ENCODE results near the gene NRGN. TPM values are rescaled to one million over a fixed set of nuclear protein-coding genes. Genes with fewer than 3 reads are reported as not detected.
A peak's percentile ranks its signal among the peaks of the same experiment; 100 is the strongest.
"Not testable (repeated sequence)": the region's sequence is repeated elsewhere in the genome, so short reads cannot be mapped to it uniquely, and the experiment has no call there.

NRGN gene
- total and polyA plus RNA-seq, 4 donors = 15.4 to 41.1 (median 35.8) TPM

GRCh38 chr11:124762624-124763155 lies 22.9 kb downstream of the NRGN start:
- intact Hi-C loops (cut with DNase I) = loop anchor here (1.0 to 10.0 kb wide), 7 partner anchors 35 to 94 kb away; partner anchors contain the start of genes MSANTD2 (in 1 of the 2), SIAE (in 1 of the 2) and SPA17 (in 1 of the 2)
- H3K27ac ChIP-seq (ENCODE audit: low read depth in 1 of 2, low read length in 2 of 2) = peak overlapping the region; percentile 19 to 30
- 1% methylated on average over 45 of the region's 45 CpGs for whole genome bisulfite sequencing, 2 donors
- peak overlapping the region; percentile 57 to 68 for H3K4me3 ChIP-seq (ENCODE audit: low read length in 2 of 2)
- peaks cover 2 to 9% of the 10 kb centered on the region in 2 donors for H3K36me3 ChIP-seq (ENCODE audit: control insufficient read depth in 1 of 2, insufficient read depth in 2 of 2, low read length in 1 of 2)
- H3K4me1 ChIP-seq (ENCODE audit: control insufficient read depth in 1 of 2, insufficient read depth in 2 of 2, low read length in 2 of 2) = no peaks in the 10 kb centered on the region
- no peaks in the 10 kb centered on the region for H3K9me3 ChIP-seq (ENCODE audit: control insufficient read depth, low read length)
- no peaks in the 10 kb centered on the region for H3K27me3 ChIP-seq (ENCODE audit: control insufficient read depth in 1 of 2, insufficient read depth in 2 of 2, low read length in 1 of 2)
- ATAC-seq (ENCODE audit: low FRiP score) (peak; percentile 0), DNase-seq (peak in 1 of 2 donors; percentile 77)

GRCh38 chr11:124763156-124763947 lies 23.6 kb downstream of the NRGN start:
- intact Hi-C loops (cut with DNase I) = loop anchor here (1.0 to 10.0 kb wide), 7 partner anchors 34 to 95 kb away; partner anchors contain the start of genes MSANTD2 (in 1 of the 2), SIAE (in 1 of the 2) and SPA17 (in 1 of the 2)
- Histone ChIP-seq H3K27me3 (ENCODE audit: control insufficient read depth in 1 of 2, insufficient read depth in 2 of 2, low read length in 1 of 2) (no peaks in the 10 kb centered on the region), H3K9me3 (ENCODE audit: control insufficient read depth, low read length) (no peaks in the 10 kb centered on the region), H3K4me3 (ENCODE audit: low read length in 2 of 2) (peak overlapping the region; percentile 57 to 68), H3K4me1 (ENCODE audit: control insufficient read depth in 1 of 2, insufficient read depth in 2 of 2, low read length in 2 of 2) (no peaks in the 10 kb centered on the region), H3K36me3 (ENCODE audit: control insufficient read depth in 1 of 2, insufficient read depth in 2 of 2, low read length in 1 of 2) (peaks cover 2 to 9% of the 10 kb centered on the region in 2 donors), H3K27ac (ENCODE audit: low read depth in 1 of 2, low read length in 2 of 2) (peak overlapping the region in 1 of 2 donors; percentile 66)
- ATAC-seq (ENCODE audit: low FRiP score) = peak; percentile 38
- DNase-seq = peak; percentile 89 to 97
- 4 to 6% methylated on average over 21 of the region's 21 CpGs for WGBS, 2 donors

GRCh38 chr11:124766156-124766555 lies 26.4 kb downstream of the NRGN start:
- peaks cover 2 to 9% of the 10 kb centered on the region in 2 donors for H3K36me3 ChIP-seq (ENCODE audit: control insufficient read depth in 1 of 2, insufficient read depth in 2 of 2, low read length in 1 of 2)
- DNase-seq (no peak), ATAC-seq (ENCODE audit: low FRiP score) (no peak)
- 93 to 94% methylated on average over 2 of the region's 2 CpGs for WGBS, 2 donors
- intact Hi-C loops (cut with DNase I) = loop anchor here in 1 of 2 donors (10.0 kb wide), 1 partner anchor 69 kb away; no protein-coding TSS in a partner anchor
- no peak overlapping the region for H3K27ac ChIP-seq (ENCODE audit: low read depth in 1 of 2, low read length in 2 of 2)
- H3K4me1 ChIP-seq (ENCODE audit: control insufficient read depth in 1 of 2, insufficient read depth in 2 of 2, low read length in 2 of 2) = no peaks in the 10 kb centered on the region
- no peaks in the 10 kb centered on the region for H3K27me3 ChIP-seq (ENCODE audit: control insufficient read depth in 1 of 2, insufficient read depth in 2 of 2, low read length in 1 of 2)
- H3K9me3 ChIP-seq (ENCODE audit: control insufficient read depth, low read length) = no peaks in the 10 kb centered on the region
- H3K4me3 ChIP-seq (ENCODE audit: low read length in 2 of 2) = no peak overlapping the region

- Histone ChIP-seq H3K9me3 (ENCODE audit: control insufficient read depth, low read length) (no peaks in the 10 kb centered on the region), H3K4me3 (ENCODE audit: low read length in 2 of 2) (no peak overlapping the region), H3K27me3 (ENCODE audit: control insufficient read depth in 1 of 2, insufficient read depth in 2 of 2, low read length in 1 of 2) (no peaks in the 10 kb centered on the region), H3K4me1 (ENCODE audit: control insufficient read depth in 1 of 2, insufficient read depth in 2 of 2, low read length in 2 of 2) (no peaks in the 10 kb centered on the region), H3K36me3 (ENCODE audit: control insufficient read depth in 1 of 2, insufficient read depth in 2 of 2, low read length in 1 of 2) (peaks cover 2 to 9% of the 10 kb centered on the region in 2 donors), H3K27ac (ENCODE audit: low read depth in 1 of 2, low read length in 2 of 2) (no peak overlapping the region)
- no peak for DNase-seq
- WGBS, 2 donors = 81 to 83% methylated on average over 8 of the region's 8 CpGs
- ATAC-seq (ENCODE audit: low FRiP score) = no peak
- intact Hi-C loops (cut with DNase I) = loop anchor here in 1 of 2 donors (10.0 kb wide), 1 partner anchor 66 kb away; no protein-coding TSS in a partner anchor
Observed at GRCh38 chr11:124768914-124769313, 29.2 kb downstream of the NRGN start.

- H3K4me1 ChIP-seq (ENCODE audit: control insufficient read depth in 1 of 2, insufficient read depth in 2 of 2, low read length in 2 of 2) = no peaks in the 10 kb centered on the region
- peak overlapping the region in 1 of 2 donors; percentile 57 for H3K27ac ChIP-seq (ENCODE audit: low read depth in 1 of 2, low read length in 2 of 2)
- H3K4me3 ChIP-seq (ENCODE audit: low read length in 2 of 2) = no peak overlapping the region
- ATAC-seq (ENCODE audit: low FRiP score) = no peak
- no peaks in the 10 kb centered on the region for H3K27me3 ChIP-seq (ENCODE audit: control insufficient read depth in 1 of 2, insufficient read depth in 2 of 2, low read length in 1 of 2)
- no peaks in the 10 kb centered on the region for H3K9me3 ChIP-seq (ENCODE audit: control insufficient read depth, low read length)
- no peak for DNase-seq
- 95 to 98% methylated on average over 8 of the region's 8 CpGs for WGBS, 2 donors
- peaks cover 2 to 9% of the 10 kb centered on the region in 2 donors for H3K36me3 ChIP-seq (ENCODE audit: control insufficient read depth in 1 of 2, insufficient read depth in 2 of 2, low read length in 1 of 2)
- intact Hi-C loops (cut with DNase I) = loop anchor here in 1 of 2 donors (10.0 kb wide), 1 partner anchor 65 kb away; no protein-coding TSS in a partner anchor
Observed at GRCh38 chr11:124769806-124770774, 30.3 kb downstream of the NRGN start.

- ATAC-seq (ENCODE audit: low FRiP score); H3K27ac ChIP-seq (ENCODE audit: low read depth in 1 of 2, low read length in 2 of 2); intact Hi-C loops (cut with DNase I); H3K9me3 ChIP-seq (ENCODE audit: control insufficient read depth, low read length); H3K4me1 ChIP-seq (ENCODE audit: control insufficient read depth in 1 of 2, insufficient read depth in 2 of 2, low read length in 2 of 2); H3K4me3 ChIP-seq (ENCODE audit: low read length in 2 of 2); H3K27me3 ChIP-seq (ENCODE audit: control insufficient read depth in 1 of 2, insufficient read depth in 2 of 2, low read length in 1 of 2); DNase-seq; H3K36me3 ChIP-seq (ENCODE audit: control insufficient read depth in 1 of 2, insufficient read depth in 2 of 2, low read length in 1 of 2): not testable (repeated sequence)
- WGBS, 2 donors = 96 to 97% methylated on average over 6 of the region's 6 CpGs
Observed at GRCh38 chr11:124770959-124771358, 31.2 kb downstream of the NRGN start.

GRCh38 chr11:124776865-124777645 lies 37.3 kb downstream of the NRGN start:
- Histone ChIP-seq H3K36me3 (ENCODE audit: control insufficient read depth in 1 of 2, insufficient read depth in 2 of 2, low read length in 1 of 2) (no peaks in the 10 kb centered on the region), H3K27me3 (ENCODE audit: control insufficient read depth in 1 of 2, insufficient read depth in 2 of 2, low read length in 1 of 2) (no peaks in the 10 kb centered on the region), H3K4me1 (ENCODE audit: control insufficient read depth in 1 of 2, insufficient read depth in 2 of 2, low read length in 2 of 2) (peaks cover 0 to 11% of the 10 kb centered on the region in 2 donors), H3K9me3 (ENCODE audit: control insufficient read depth, low read length) (no peaks in the 10 kb centered on the region), H3K27ac (ENCODE audit: low read depth in 1 of 2, low read length in 2 of 2) (peak overlapping the region; percentile 50 to 96), H3K4me3 (ENCODE audit: low read length in 2 of 2) (no peak overlapping the region)
- peak; percentile 65 to 84 for DNase-seq
- 12 to 28% methylated on average over 7 of the region's 7 CpGs for WGBS, 2 donors
- peak; percentile 90 for ATAC-seq (ENCODE audit: low FRiP score)
- intact Hi-C loops (cut with DNase I) = no loop called here
